ENCODE measurements around the gene LAMA1. TPM values are rescaled to one million over a fixed set of nuclear protein-coding genes. Genes with fewer than 3 reads are reported as not detected.

Gene LAMA1
- total and polyA plus RNA-seq, 2 of the 8 experiments (the other 6 are each of a cell fraction or from before 2014, with no cell fraction given) = 30.4 to 48.7 TPM

DNA sequence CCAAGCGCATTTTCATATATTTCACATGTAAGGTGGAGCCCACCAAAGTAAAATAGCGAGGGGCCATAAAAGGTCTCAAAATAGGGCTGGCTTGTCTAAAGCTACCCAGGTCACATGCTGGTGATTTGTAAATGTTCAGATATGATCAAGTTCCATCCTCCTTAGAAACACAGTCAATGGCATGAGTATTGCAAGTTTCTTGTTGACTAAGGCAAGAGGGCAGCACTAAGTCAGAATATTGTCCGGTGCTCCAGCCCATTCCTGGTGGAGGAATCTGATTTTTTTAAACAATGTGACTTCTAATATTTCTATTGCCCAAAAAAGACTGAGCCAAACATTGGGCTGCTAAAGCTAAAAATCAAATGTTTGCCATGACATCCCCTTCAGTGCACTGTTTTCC lies 85.1 kb downstream of the LAMA1 start:
- no peak overlapping the region for H4K5ac ChIP-seq (ENCODE audit: insufficient read length, low read depth, low read length)
- FAIRE-seq (no peak), DNase-seq (ENCODE audit: low read depth in 1 of 2, low spot score in 2 of 2) (no peak)
- H3K27me3 ChIP-seq (replicated peaks in 1 of 4; ENCODE audit: control insufficient read depth in 3 of 4, extremely low read depth in 1 of 4, insufficient read depth in 3 of 4, low read length in 3 of 4) = no peaks in the 10 kb centered on the region
- no peaks in the 10 kb centered on the region for H3K4me1 ChIP-seq (replicated peaks in 1 of 4; ENCODE audit: control insufficient read depth in 3 of 4, insufficient read depth in 4 of 4, low read length in 3 of 4)
- no peaks in the 10 kb centered on the region for H3K23me2 ChIP-seq (ENCODE audit: low read depth, low read length)
- peaks cover 0 to 40% (median 17%) of the 10 kb centered on the region in 4 experiments for H3K36me3 ChIP-seq (ENCODE audit: control insufficient read depth in 2 of 4, insufficient read depth in 4 of 4, low read length in 3 of 4)
- no peak overlapping the region for H4K8ac ChIP-seq (ENCODE audit: extremely low read depth, insufficient read depth, low read length)
- no peaks in the 10 kb centered on the region for H3K79me1 ChIP-seq (ENCODE audit: low read depth, low read length)
- no peak overlapping the region for H2BK15ac ChIP-seq (ENCODE audit: low read length)
- ChIA-PET POLR2A (ENCODE audit: partially characterized antibody) (no interaction called here), CTCF (ENCODE audit: partially characterized antibody) (interaction anchor here (6.4 kb wide), 1 partner anchor 145 kb away, joined by 25 read pairs; no protein-coding TSS in a partner anchor)
- no peaks in the 10 kb centered on the region for H3K79me2 ChIP-seq (ENCODE audit: control insufficient read depth in 1 of 2, insufficient read depth in 2 of 2, low read length in 2 of 2)
- WGBS, 2 experiments (ENCODE audit: extremely low coverage in 1 of 2, insufficient coverage in 1 of 2, insufficient read length in 1 of 2, insufficient replicate concordance in 2 of 2, low coverage in 1 of 2, low lambda C conversion rate in 2 of 2, missing lambda C conversion rate in 1 of 2) = 93% methylated on average over 3 of the region's 3 CpGs; no CpG with 5 or more reads in 1 of the 2 experiments
- H3K18ac ChIP-seq (ENCODE audit: extremely low read depth, low read length) = no peak overlapping the region
- no peak overlapping the region for H3K56ac ChIP-seq (replicated peaks; ENCODE audit: insufficient read length, low read depth, low read length)
- no peak overlapping the region for H2AK5ac ChIP-seq (ENCODE audit: low read depth, low read length)
- H2BK20ac ChIP-seq (ENCODE audit: low read length) = no peak overlapping the region
- H3K9me3 ChIP-seq (ENCODE audit: insufficient read depth in 2 of 2, low read depth in 1 of 2, low read length in 1 of 2) = no peaks in the 10 kb centered on the region
- H3K4me3 ChIP-seq (ENCODE audit: extremely low read depth in 1 of 4, insufficient read depth in 2 of 4, low read depth in 3 of 4, low read length in 4 of 4) = no peak overlapping the region
- H3K4ac ChIP-seq (replicated peaks; ENCODE audit: insufficient read length, low read depth, low read length) = no peak overlapping the region
- H3K9ac ChIP-seq (replicated peaks in 1 of 4; ENCODE audit: extremely low read depth in 1 of 4, low read depth in 3 of 4, low read length in 3 of 4) = no peak overlapping the region
- H3K27ac ChIP-seq (ENCODE audit: low read depth, low read length) = no peak overlapping the region
- H2AFZ ChIP-seq (ENCODE audit: low read length) = no peak overlapping the region
- H3K4me2 ChIP-seq (ENCODE audit: insufficient read depth in 1 of 2, low read depth in 2 of 2, low read length in 2 of 2) = no peak overlapping the region
- H2BK5ac ChIP-seq (ENCODE audit: low read depth, low read length) = no peak overlapping the region
- peaks cover 0 to 3% of the 10 kb centered on the region in 2 experiments for H4K20me1 ChIP-seq (replicated peaks in 1 of 2; ENCODE audit: control insufficient read depth in 1 of 2, insufficient read depth in 2 of 2, low read length in 2 of 2)
- H3K14ac ChIP-seq (ENCODE audit: insufficient read length) = no peak overlapping the region
- H4K91ac ChIP-seq (replicated peaks; ENCODE audit: insufficient read length, low read length) = no peak overlapping the region
- TF ChIP-seq, protein P1, sequence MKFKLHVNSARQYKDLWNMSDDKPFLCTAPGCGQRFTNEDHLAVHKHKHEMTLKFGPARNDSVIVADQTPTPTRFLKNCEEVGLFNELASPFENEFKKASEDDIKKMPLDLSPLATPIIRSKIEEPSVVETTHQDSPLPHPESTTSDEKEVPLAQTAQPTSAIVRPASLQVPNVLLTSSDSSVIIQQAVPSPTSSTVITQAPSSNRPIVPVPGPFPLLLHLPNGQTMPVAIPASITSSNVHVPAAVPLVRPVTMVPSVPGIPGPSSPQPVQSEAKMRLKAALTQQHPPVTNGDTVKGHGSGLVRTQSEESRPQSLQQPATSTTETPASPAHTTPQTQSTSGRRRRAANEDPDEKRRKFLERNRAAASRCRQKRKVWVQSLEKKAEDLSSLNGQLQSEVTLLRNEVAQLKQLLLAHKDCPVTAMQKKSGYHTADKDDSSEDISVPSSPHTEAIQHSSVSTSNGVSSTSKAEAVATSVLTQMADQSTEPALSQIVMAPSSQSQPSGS (IDR thresholded peaks at IDR 0.05; ENCODE audit: low read length) = no peak
- TF ChIP-seq CEBPB (IDR thresholded peaks at IDR 0.05; ENCODE audit: low read depth, low read length) (no peak), SP4 (IDR thresholded peaks at IDR 0.05; ENCODE audit: low read length) (no peak), TAF1 (IDR thresholded peaks at IDR 0.05; ENCODE audit: low read depth, low read length) (no peak), RBBP5 (IDR thresholded peaks at IDR 0.05; ENCODE audit: borderline replicate concordance, low read depth, low read length) (no peak), SRF (IDR thresholded peaks at IDR 0.05; ENCODE audit: low read depth, low read length) (no peak)
- TF ChIP-seq, protein P2, sequence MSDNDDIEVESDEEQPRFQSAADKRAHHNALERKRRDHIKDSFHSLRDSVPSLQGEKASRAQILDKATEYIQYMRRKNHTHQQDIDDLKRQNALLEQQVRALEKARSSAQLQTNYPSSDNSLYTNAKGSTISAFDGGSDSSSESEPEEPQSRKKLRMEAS (IDR thresholded peaks at IDR 0.05) = no peak
- TF ChIP-seq, protein P3, sequence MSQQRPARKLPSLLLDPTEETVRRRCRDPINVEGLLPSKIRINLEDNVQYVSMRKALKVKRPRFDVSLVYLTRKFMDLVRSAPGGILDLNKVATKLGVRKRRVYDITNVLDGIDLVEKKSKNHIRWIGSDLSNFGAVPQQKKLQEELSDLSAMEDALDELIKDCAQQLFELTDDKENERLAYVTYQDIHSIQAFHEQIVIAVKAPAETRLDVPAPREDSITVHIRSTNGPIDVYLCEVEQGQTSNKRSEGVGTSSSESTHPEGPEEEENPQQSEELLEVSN (IDR thresholded peaks at IDR 0.05) = no peak
- H3K23ac ChIP-seq (ENCODE audit: insufficient read length) = no peak overlapping the region
- H2BK120ac ChIP-seq (replicated peaks; ENCODE audit: low read depth, low read length) = no peak overlapping the region
- H2BK12ac ChIP-seq (ENCODE audit: low read depth, low read length) = no peak overlapping the region

All from H1 (cell line).